Esophagus (tissue), 2 donors: ENCODE measurements around the gene CLIC6. TPM values are rescaled to one million over a fixed set of nuclear protein-coding genes. Genes with fewer than 3 reads are reported as not detected.
"Not testable (repeated sequence)": the region's sequence is repeated elsewhere in the genome, so short reads cannot be mapped to it uniquely, and the experiment has no call there.

Experiments used
- H3K27ac ChIP-seq, 2 donors: one replicate each; pipeline ENCODE4 v1.5.1; 2013; ENCODE audit warnings: low read depth in 2 of 2, mild to moderate bottlenecking in 2 of 2, inconsistent platforms in 1 of 2, low read length in 1 of 2, moderate library complexity in 1 of 2
- H3K27me3 ChIP-seq, 2 donors: one replicate each; pipeline ENCODE4 v1.6.1; 2013; ENCODE audit warnings: low read length in 2 of 2, control low read depth in 1 of 2, mild to moderate bottlenecking in 1 of 2; ENCODE audit not compliant: insufficient read depth in 2 of 2, control insufficient read depth in 1 of 2
- H3K36me3 ChIP-seq, 2 donors: one replicate each; pipeline ENCODE4 v1.6.1; 2013; ENCODE audit warnings: low read length in 1 of 2; ENCODE audit not compliant: control insufficient read depth in 2 of 2, insufficient read depth in 2 of 2
- H3K4me1 ChIP-seq, 2 donors: one replicate each; pipeline ENCODE4 v1.6.1; 2013; ENCODE audit warnings: low read length in 1 of 2; ENCODE audit not compliant: control insufficient read depth in 2 of 2, insufficient read depth in 2 of 2
- H3K4me3 ChIP-seq, 2 donors: one replicate each; pipeline ENCODE4 v1.5.1; 2013; ENCODE audit warnings: low read length in 2 of 2, mild to moderate bottlenecking in 2 of 2, low read depth in 1 of 2, moderate library complexity in 1 of 2
- H3K9me3 ChIP-seq, 2 donors: one replicate each; pipeline ENCODE4 v1.6.1; 2013; ENCODE audit warnings: mild to moderate bottlenecking in 2 of 2, low read depth in 1 of 2, low read length in 1 of 2, moderate library complexity in 1 of 2; ENCODE audit not compliant: control insufficient read depth in 2 of 2, insufficient read depth in 1 of 2
- WGBS, 2 donors: extraction: QIAGEN DNeasy Blood & Tissue Kit; methylation state at CpG; one replicate each; pipeline ENCODE4 v1.1.7; 2013; 5-methylcytosine and 5-hydroxymethylcytosine counted together
- polyA plus RNA-seq, 2 donors: library from polyadenylated mRNA; stranded (reverse); fragments of 200-250 nt; gene quantifications; one replicate each; pipeline ENCODE4 v1.2.3, GENCODE V29; 2013
- donor health status: healthy with polysubstance abuse.
- donor health status: Bipolar disorder and iron deficiency.

The CLIC6 gene
- polyA plus RNA-seq, 2 donors, result 0.45 to 0.68 TPM

GRCh38 chr21:34650861-34651431, 17.8 kb upstream of the CLIC6 start:
- no peak overlapping the region for H3K27ac ChIP-seq
- H3K4me3 ChIP-seq, result no peak overlapping the region
- no peaks in the 10 kb centered on the region for H3K4me1 ChIP-seq
- WGBS, 2 donors, result 16 to 17% methylated on average over 1 of the region's 1 CpG
- no peaks in the 10 kb centered on the region for H3K36me3 ChIP-seq
- no peaks in the 10 kb centered on the region for H3K9me3 ChIP-seq
- no peaks in the 10 kb centered on the region for H3K27me3 ChIP-seq

- Histone ChIP-seq H3K4me3 (no peak overlapping the region), H3K4me1 (no peaks in the 10 kb centered on the region)
- WGBS, 2 donors, result 83 to 86% methylated on average over 1 of the region's 1 CpG
Observed at GRCh38 chr21:34651642-34652041, 17.2 kb upstream of the CLIC6 start.

DNA sequence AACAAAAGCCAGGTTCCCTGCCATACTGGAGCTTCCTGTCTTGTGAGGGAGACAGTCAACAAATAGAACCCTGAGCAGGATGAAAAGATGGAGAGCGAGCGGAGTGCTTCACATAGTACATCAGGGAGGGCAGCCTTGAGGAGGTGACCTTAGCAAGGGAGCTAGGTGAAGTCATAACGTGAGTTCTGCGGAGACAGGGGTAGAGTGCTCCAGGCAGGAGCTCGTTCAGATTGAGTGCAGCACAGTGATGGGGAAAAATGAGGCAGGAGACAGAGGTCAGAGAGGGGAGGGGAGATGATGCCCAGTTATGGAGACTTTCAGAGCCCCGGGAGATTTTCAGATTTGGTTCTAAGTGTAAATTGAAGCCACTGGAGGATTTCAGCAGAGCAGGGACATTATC, 15.3 kb upstream of the CLIC6 start:
- Histone ChIP-seq H3K4me1 (no peaks in the 10 kb centered on the region), H3K27me3 (no peaks in the 10 kb centered on the region), H3K36me3 (no peaks in the 10 kb centered on the region), H3K9me3 (no peaks in the 10 kb centered on the region), H3K27ac (no peak overlapping the region), H3K4me3 (no peak overlapping the region)
- WGBS, 2 donors, result 87 to 89% methylated on average over 6 of the region's 6 CpGs

More at GRCh38 chr21:34651642-34652041, 17.2 kb upstream of the CLIC6 start:
- no peaks in the 10 kb centered on the region for H3K27me3 ChIP-seq
- no peaks in the 10 kb centered on the region for H3K36me3 ChIP-seq
- no peaks in the 10 kb centered on the region for H3K9me3 ChIP-seq
- no peak overlapping the region for H3K27ac ChIP-seq

- Histone ChIP-seq H3K9me3 (peaks cover 3 to 9% of the 10 kb centered on the region in 2 donors), H3K4me1 (no peaks in the 10 kb centered on the region), H3K4me3 (no peak overlapping the region), H3K27ac (no peak overlapping the region), H3K27me3 (peaks cover 0 to 3% of the 10 kb centered on the region in 2 donors), H3K36me3 (no peaks in the 10 kb centered on the region)
Observed at GRCh38 chr21:34661848-34662247, 6.9 kb upstream of the CLIC6 start.

DNA sequence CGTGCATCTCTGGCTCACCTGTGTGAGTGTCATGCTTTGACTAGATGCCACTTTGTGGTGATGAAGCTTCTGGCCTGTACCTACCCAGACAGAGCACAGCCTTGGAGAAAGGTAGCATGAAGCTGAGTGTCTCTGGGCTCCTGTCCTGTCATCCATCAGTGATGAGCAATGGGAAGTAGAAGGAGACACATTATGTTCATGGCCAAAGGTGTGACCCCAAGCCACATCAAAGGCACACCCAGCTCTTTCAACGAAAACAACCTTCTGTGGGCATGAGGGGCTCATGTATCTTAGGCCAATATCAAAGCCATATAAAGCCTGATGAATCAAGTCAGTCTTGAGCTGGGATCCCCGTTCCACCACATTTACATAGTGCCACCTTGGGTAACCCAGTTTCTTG, 1.0 kb upstream of the CLIC6 start:
- H3K27me3 ChIP-seq, result no peaks in the 10 kb centered on the region
- no peaks in the 10 kb centered on the region for H3K9me3 ChIP-seq
- H3K27ac ChIP-seq, result no peak overlapping the region
- 71 to 72% methylated on average over 3 of the region's 3 CpGs for WGBS, 2 donors
- no peaks in the 10 kb centered on the region for H3K36me3 ChIP-seq
- H3K4me1 ChIP-seq, result peaks cover 2 to 4% of the 10 kb centered on the region in 2 donors
- H3K4me3 ChIP-seq, result no peak overlapping the region

DNA sequence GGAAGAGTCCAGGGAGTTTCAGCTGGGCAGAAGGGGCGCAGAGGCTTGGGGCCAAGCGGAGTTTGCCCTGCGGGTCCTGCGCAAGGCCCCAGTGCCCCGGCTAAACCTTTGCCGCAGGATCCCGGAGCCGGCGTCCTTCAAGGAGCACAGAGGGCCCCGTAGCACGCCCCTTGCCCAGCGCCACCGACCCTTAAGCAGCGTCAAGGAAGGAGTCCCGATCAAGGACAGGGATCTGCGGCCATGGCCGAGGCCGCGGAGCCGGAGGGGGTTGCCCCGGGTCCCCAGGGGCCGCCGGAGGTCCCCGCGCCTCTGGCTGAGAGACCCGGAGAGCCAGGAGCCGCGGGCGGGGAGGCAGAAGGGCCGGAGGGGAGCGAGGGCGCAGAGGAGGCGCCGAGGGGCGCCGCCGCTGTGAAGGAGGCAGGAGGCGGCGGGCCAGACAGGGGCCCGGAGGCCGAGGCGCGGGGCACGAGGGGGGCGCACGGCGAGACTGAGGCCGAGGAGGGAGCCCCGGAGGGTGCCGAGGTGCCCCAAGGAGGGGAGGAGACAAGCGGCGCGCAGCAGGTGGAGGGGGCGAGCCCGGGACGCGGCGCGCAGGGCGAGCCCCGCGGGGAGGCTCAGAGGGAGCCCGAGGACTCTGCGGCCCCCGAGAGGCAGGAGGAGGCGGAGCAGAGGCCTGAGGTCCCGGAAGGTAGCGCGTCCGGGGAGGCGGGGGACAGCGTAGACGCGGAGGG, 520 bp downstream of the CLIC6 start:
- peaks cover 2 to 4% of the 10 kb centered on the region in 2 donors for H3K4me1 ChIP-seq
- no peak overlapping the region for H3K27ac ChIP-seq
- WGBS, 2 donors, result 14 to 21% methylated on average over 52 to 74 of the region's 74 CpGs
- peak overlapping the region; percentile 15 to 31 for H3K4me3 ChIP-seq
- H3K27me3 ChIP-seq, result no peaks in the 10 kb centered on the region
- H3K36me3 ChIP-seq, result no peaks in the 10 kb centered on the region
- no peaks in the 10 kb centered on the region for H3K9me3 ChIP-seq

- H3K9me3 ChIP-seq, H3K27me3 ChIP-seq, H3K36me3 ChIP-seq, H3K27ac ChIP-seq, H3K4me1 ChIP-seq: not testable (repeated sequence)
- H3K4me3 ChIP-seq, result peak overlapping the region; percentile 31 to 39
- 2 to 3% methylated on average over 24 to 46 of the region's 46 CpGs for WGBS, 2 donors
Observed at GRCh38 chr21:34669880-34670219, 1.1 kb downstream of the CLIC6 start.

DNA sequence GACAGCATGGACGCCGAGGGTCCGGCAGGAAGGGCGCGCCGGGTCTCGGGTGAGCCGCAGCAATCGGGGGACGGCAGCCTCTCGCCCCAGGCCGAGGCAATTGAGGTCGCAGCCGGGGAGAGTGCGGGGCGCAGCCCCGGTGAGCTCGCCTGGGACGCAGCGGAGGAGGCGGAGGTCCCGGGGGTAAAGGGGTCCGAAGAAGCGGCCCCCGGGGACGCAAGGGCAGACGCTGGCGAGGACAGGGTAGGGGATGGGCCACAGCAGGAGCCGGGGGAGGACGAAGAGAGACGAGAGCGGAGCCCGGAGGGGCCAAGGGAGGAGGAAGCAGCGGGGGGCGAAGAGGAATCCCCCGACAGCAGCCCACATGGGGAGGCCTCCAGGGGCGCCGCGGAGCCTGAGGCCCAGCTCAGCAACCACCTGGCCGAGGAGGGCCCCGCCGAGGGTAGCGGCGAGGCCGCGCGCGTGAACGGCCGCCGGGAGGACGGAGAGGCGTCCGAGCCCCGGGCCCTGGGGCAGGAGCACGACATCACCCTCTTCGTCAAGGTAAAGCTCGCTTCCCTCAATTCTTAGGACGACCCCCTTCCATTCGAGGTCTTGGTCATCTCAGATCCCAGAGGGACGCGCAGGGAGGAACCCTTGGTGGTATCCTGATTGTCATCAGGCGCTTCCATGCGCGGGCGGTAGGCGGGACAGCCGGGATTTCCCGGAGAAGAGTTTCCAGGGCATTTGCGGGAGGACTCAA, 1.6 kb downstream of the CLIC6 start:
- H3K4me1 ChIP-seq, result peaks cover 2 to 6% of the 10 kb centered on the region in 2 donors
- 2% methylated on average over 49 to 70 of the region's 70 CpGs for whole genome bisulfite sequencing, 2 donors
- H3K4me3 ChIP-seq, result peak overlapping the region; percentile 31 to 39
- H3K27ac ChIP-seq, result no peak overlapping the region
- no peaks in the 10 kb centered on the region for H3K9me3 ChIP-seq
- no peaks in the 10 kb centered on the region for H3K27me3 ChIP-seq
- no peaks in the 10 kb centered on the region for H3K36me3 ChIP-seq

- H3K27me3 ChIP-seq, result no peaks in the 10 kb centered on the region
- WGBS, 2 donors, result 8 to 10% methylated on average over 8 of the region's 8 CpGs
Observed at GRCh38 chr21:34670962-34671348, 2.2 kb downstream of the CLIC6 start.

More at GRCh38 chr21:34670962-34671348, 2.2 kb downstream of the CLIC6 start:
- no peaks in the 10 kb centered on the region for H3K9me3 ChIP-seq
- no peaks in the 10 kb centered on the region for H3K36me3 ChIP-seq
- peak overlapping the region in 1 of 2 donors; percentile 31 for H3K4me3 ChIP-seq
- H3K27ac ChIP-seq, result no peak overlapping the region
- peaks cover 2 to 6% of the 10 kb centered on the region in 2 donors for H3K4me1 ChIP-seq
